HG02938 (cell line): ENCODE data around the gene KBTBD12.
"Not testable (repeated sequence)": the region's sequence is repeated elsewhere in the genome, so short reads cannot be mapped to it uniquely, and the experiment has no call there.

Source experiments
- ATAC-seq: cut with Tn5 transposase; IDR thresholded peaks from one replicate; pipeline ENCODE4 v1.9.1; 2021; ENCODE audit warnings: mild to moderate bottlenecking, moderate library complexity; ENCODE audit not compliant: unreplicated experiment

Gene KBTBD12, protein sequence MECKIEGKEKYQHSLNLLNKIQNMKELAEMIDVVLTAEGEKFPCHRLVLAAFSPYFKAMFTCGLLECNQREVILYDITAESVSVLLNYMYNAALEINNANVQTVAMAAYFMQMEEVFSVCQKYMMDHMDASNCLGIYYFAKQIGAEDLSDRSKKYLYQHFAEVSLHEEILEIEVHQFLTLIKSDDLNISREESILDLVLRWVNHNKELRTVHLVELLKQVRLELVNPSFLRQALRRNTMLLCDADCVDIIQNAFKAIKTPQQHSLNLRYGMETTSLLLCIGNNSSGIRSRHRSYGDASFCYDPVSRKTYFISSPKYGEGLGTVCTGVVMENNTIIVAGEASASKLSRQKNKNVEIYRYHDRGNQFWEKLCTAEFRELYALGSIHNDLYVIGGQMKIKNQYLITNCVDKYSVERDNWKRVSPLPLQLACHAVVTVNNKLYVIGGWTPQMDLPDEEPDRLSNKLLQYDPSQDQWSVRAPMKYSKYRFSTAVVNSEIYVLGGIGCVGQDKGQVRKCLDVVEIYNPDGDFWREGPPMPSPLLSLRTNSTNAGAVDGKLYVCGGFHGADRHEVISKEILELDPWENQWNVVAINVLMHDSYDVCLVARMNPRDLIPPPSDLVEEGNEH

GRCh38 chr3:127915115-127915936 is at the start of gene KBTBD12:
TSS of gene KBTBD12 (plus strand) at chr3:127915232. CDS start at chr3:127923062, 7,830 bp downstream.
- ATAC-seq, result no peak

DNA sequence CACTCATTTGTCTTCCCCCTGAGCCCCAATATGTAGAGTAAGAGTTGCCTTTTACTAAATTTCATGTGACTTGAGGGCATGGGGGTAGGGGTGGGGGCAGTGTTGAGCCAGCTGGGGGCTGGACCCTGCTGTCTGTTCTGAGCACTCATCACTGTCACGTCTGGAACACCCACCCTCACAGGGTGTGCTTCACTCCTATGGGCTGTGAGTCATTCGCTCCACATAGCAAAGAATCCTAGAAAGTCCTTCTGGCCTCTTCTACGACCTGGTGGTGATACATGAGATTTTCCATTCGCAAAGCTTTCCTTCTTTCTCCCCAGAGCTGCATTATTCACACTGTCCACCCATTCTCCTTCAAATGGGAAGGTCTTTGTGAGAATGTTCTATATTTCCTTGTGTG is 49.1 kb upstream of the KBTBD12 start:
- ATAC-seq, result no peak

GRCh38 chr3:127867412-127867811 is 47.6 kb upstream of the KBTBD12 start:
- ATAC-seq, result no peak

DNA sequence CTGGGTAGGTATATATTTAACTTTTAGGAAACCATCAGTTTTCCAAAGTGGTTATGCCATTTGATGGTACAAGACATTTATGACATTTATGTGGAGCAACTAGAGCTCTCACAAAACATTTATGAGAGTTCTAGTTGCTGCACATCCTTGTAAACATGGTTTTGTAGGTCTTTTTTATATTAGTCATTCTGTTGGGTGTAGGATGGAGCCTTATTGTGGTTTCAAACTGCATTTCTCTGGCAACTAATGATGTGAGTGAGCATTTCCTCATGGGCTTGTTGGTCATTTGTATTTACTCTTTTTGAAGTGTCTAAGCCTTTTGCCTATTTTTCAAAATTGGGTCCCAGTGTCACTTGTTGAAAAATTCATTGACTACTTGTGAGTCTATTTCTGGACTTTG is 47.0 kb upstream of the KBTBD12 start:
- ATAC-seq, result no peak

DNA sequence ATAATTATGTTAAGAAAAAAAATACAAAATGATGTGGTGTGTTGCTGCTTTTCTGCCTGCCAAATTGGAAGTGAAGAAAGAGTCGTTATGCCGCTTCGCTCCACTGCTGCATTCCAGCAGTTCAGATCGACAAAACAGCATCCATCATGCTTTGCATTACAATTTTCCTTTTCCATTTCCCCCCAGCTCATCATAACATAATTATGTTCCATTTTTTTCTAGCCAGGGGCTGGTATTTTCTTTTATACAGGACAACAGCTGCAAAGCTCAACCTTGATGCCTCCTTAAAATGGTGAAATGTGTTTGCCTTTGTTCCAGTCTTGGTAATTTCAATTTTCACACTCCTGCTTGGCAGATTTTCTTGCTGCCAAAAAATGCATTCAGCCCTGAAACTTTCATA is 44.9 kb upstream of the KBTBD12 start:
- ATAC-seq, result no peak

- ATAC-seq, result not testable (repeated sequence)
Measured at GRCh38 chr3:127874097-127874496, 40.9 kb upstream of the KBTBD12 start.

DNA sequence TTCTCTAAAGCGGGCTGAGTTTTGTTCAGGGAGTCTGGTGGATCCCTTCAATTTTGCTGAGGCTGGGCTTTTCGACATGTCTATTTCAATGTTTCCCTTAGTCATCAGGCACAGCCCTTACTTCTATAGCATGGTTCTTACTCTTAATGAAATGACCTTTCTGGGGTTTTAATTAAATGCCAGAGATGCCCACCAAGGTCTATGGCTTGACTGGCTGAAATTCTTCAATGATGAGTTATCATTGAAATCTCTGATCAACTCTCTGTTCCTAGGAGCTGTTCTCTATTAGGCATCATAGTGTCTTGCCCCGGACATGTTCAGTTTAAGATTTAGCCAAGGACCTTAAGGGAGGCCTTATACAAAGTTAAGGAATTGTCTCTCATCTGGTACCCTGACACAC is 33.4 kb upstream of the KBTBD12 start:
- ATAC-seq, result no peak

- no peak for ATAC-seq
Measured at GRCh38 chr3:127884041-127884440, 31.0 kb upstream of the KBTBD12 start.

DNA sequence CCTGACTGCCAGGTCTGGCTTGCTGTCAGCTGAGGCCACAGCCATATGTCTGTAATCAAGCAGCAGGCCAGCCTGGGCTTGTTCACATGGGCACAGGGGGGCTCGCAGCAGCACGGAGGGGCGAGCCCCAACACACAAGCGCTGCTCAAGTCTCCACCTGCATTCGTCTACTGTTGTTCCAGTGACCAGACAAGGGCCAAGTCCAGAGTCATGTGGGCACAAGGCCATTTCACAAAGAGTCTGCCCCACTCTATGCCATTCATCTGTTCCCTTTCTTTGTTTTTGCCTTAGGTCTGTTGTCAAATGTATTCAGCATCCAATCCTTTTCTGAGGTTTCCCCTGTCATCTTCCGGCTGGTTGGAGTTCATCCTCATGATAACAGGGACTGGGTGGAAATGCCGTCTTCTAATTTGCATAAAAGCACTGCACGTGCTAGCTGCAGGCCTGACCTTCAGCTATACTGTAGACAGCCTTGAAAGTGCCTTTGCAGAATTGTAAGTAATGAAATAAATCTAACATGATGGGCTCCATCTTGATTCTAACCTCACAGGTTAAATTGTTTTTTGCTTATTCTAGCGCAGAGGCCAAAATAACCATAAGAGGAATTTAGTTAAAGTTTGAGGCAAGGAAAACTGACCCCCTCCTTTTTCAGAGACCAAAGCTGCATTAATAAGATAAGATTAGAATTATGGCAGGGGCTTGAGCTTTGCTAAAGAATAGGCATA is 28.6 kb upstream of the KBTBD12 start:
- no peak for ATAC-seq

GRCh38 chr3:127886956-127887231 is 28.1 kb upstream of the KBTBD12 start:
- ATAC-seq, result no peak

- no peak for ATAC-seq
Measured at GRCh38 chr3:127887321-127887720, 27.7 kb upstream of the KBTBD12 start.

DNA sequence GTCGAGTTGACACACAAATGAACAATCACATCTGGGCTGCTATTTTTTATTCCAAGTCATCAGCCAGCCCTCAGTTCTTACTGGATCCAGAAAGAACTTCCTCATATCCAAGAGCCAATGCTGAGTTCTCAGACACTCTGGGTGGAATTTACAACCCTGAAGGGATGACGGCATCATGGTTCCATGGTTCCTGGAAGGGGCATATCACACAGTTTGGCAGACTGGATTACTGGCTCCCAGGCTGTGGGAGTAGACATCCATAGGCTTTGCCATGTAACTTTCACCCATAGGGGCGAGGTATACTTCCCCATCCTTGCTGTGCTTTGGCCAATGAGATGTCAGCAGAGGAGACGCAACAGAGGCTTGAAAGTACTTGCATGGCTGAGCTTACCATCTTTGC is 26.9 kb upstream of the KBTBD12 start:
- no peak for ATAC-seq

GRCh38 chr3:127888564-127889107 is 26.4 kb upstream of the KBTBD12 start:
- ATAC-seq, result no peak

DNA sequence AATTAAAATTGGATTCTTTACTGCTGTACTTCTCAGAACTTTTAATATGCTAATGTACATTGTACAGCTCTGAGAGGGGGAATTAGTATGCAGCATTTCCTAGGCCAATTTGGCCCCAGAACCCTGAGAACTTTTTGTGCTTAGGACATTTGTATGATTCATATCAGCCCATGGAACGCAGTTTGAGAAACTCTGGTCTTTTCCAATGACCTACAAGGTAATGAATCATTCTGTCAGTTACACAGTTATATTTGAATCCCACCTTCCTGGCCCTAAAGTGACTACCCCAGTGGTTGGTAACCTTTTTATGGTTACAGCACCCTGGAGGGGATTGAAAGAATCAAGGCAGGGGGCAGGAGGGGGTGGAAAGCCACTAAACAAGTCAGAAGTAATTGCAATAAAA is 25.6 kb upstream of the KBTBD12 start:
- ATAC-seq, result no peak

GRCh38 chr3:127889976-127890650 is 24.9 kb upstream of the KBTBD12 start:
- ATAC-seq, result no peak

DNA sequence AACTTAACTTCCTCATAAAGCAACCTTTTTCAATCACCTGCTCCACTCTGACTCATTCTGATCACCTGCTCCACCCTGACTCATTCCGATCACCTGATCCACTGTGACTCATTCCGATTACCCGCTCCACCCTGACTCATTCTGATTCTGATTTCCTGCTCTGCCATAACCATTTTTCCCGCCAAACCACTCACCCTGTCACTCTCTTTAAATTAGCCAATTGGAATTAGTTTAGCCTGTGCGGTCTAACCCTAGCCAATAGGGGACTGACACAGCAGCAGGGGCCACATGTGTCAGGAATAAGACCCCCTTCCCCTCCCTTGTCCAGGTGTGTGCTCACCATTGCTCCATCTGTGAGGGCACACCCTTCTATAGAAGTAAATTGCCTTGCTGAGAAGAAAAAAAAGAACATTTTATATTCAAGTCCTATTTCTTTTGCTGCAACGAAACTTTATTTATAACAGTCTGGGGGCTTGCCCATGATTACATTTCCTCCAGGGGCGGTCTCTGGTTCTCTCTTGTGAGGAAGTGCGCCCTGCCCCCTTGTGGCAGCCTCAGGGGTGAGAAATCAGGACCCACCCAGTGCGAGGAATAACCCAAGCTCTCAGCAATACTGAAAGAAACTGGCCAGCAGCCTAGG is 24.3 kb upstream of the KBTBD12 start:
- not testable (repeated sequence) for ATAC-seq

- no peak for ATAC-seq
Measured at GRCh38 chr3:127894481-127894880, 20.6 kb upstream of the KBTBD12 start.

DNA sequence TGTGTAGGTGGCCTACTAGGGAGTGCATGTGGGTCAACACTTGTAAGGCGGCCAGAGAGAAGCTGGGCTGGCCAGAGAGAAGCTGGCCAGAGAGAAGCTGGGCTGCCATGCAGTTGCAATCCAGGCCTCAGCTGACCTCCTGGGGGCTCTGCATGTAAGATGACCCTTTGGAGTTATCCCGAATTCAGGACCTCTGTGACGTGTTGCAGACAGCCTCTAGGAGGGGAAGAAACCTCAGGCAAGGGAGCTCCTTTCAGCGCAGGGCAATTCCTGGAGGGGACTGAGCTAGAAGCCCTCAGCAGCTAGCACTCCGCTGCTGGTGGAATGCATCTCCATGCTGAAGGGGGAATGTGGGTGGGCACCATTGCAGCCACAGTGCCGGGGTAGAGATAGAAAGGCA is 15.8 kb upstream of the KBTBD12 start:
- no peak for ATAC-seq

- no peak for ATAC-seq
Measured at GRCh38 chr3:127899766-127900165, 15.3 kb upstream of the KBTBD12 start.

- ATAC-seq, result no peak
Measured at GRCh38 chr3:127900536-127900935, 14.5 kb upstream of the KBTBD12 start.
